GM18870 (cell line): Measurements from ENCODE around the gene MIX23.
A peak's percentile ranks its signal among the peaks of the same experiment; 100 is the strongest.

Experiments used
- ATAC-seq: cut with Tn5 transposase; IDR thresholded peaks from one replicate; pipeline ENCODE4 v1.9.1; 2021; ENCODE audit warnings: moderate library complexity; ENCODE audit not compliant: unreplicated experiment

Gene MIX23

GRCh38 chr3:122392868-122393844 lies 10.1 kb upstream of the MIX23 start:
- ATAC-seq: no peak

GRCh38 chr3:122391681-122392446 lies 8.8 kb upstream of the MIX23 start:
- ATAC-seq: no peak

- no peak for ATAC-seq
Measured at GRCh38 chr3:122390665-122391064, 7.6 kb upstream of the MIX23 start.

GRCh38 chr3:122389892-122390291 lies 6.9 kb upstream of the MIX23 start:
- ATAC-seq: no peak

- ATAC-seq: no peak
Measured at GRCh38 chr3:122389197-122389596, 6.2 kb upstream of the MIX23 start.

GRCh38 chr3:122387709-122388108 lies 4.7 kb upstream of the MIX23 start:
- ATAC-seq: no peak

GRCh38 chr3:122383771-122384697 lies 1.0 kb upstream of the MIX23 start, which contains the start of gene FAM162A:
Gene FAM162A (plus strand): TSS chr3:122384182. CDS start chr3:122384266, 84 bp downstream.
- ATAC-seq: peak; percentile 72

GRCh38 chr3:122377975-122378374 lies 5.1 kb downstream of the MIX23 start:
- no peak for ATAC-seq

GRCh38 chr3:122374034-122374433 lies 9.0 kb downstream of the MIX23 start:
- ATAC-seq: no peak

GRCh38 chr3:122366379-122366749 lies 16.7 kb downstream of the MIX23 start:
- no peak for ATAC-seq

GRCh38 chr3:122365582-122366378 lies 17.3 kb downstream of the MIX23 start:
- peak; percentile 61 for ATAC-seq

- peak; percentile 29 for ATAC-seq
Measured at GRCh38 chr3:122365073-122365472, 18.0 kb downstream of the MIX23 start.

GRCh38 chr3:122364490-122364889 lies 18.5 kb downstream of the MIX23 start:
- no peak for ATAC-seq

- ATAC-seq: no peak
Measured at GRCh38 chr3:122362026-122362425, 21.0 kb downstream of the MIX23 start.

- ATAC-seq: no peak
Measured at GRCh38 chr3:122358703-122359032, 24.4 kb downstream of the MIX23 start.

- ATAC-seq: no peak
Measured at GRCh38 chr3:122357828-122358702, 25.0 kb downstream of the MIX23 start.

GRCh38 chr3:122356402-122356801 lies 26.6 kb downstream of the MIX23 start:
- ATAC-seq: no peak

- no peak for ATAC-seq
Measured at GRCh38 chr3:122355612-122356011, 27.4 kb downstream of the MIX23 start.

GRCh38 chr3:122353893-122354401 lies 29.1 kb downstream of the MIX23 start:
- no peak for ATAC-seq
